Heart left ventricle (tissue), 13 donors: ENCODE data around the gene C2orf49.
A peak's percentile ranks its signal among the peaks of the same experiment; 100 is the strongest.

ENCODE experiments used
- CTCF ChIP-seq, 12 donors: fragments of 200-600 bp; sonication (generic) in 4 of 12; IDR thresholded peaks; one replicate each; pipeline versions ENCODE4 v1.5.0 to v1.8.0; 2018 to 2022; ENCODE audit warnings: antibody characterized with exemption in 12 of 12, mild to moderate bottlenecking in 5 of 12
- POLR2A ChIP-seq, 2 donors: fragments of 450-650 bp; IDR thresholded peaks; one replicate each; pipeline ENCODE4 v1.6.1; 2017; ENCODE audit warnings: antibody characterized with exemption in 2 of 2, mild to moderate bottlenecking in 2 of 2, moderate library complexity in 2 of 2
- donor health status: ischemic (EF 13 %, LVEDD 7.1; RV severe dilation, severe dysfunction).
- donor health status: DM: no; HTN: yes; CAD: no.
- donor health status: DM: no; HTN: no; CAD: no.
- donor health status: ischemic (EF 25% LVEDD 6.9; RV normal size, moderate dysfunction).
- donor health status: ischemic (EF 25% LVEDD 5.7; RV mildly dilated, moderate dysfunction).
- donor health status: ischemic (EF 35%, LVEDD 5.7; RV mildly dilated, moderate dysfunction).
- donor health status: nonischemic (EF 11% LVEDD 7.7; RV severe dilation, severe dysfunction).
- donor health status: DM: yes; HTN: yes; CAD: no.
- donor health status: PGD.
- donor health status: ischemic (EF 29% LVEDD 5.4; RV normal size, mild dysfunction).
- donor health status: nonischemic (EF 23%, LVEDD 6.1; RV moderate dilation, normal function).

GRCh38 chr2:105337122-105338019, at the start of gene C2orf49:
- TF ChIP-seq CTCF (IDR thresholded peaks at IDR 0.05) (no peak), POLR2A (IDR thresholded peaks at IDR 0.05) (peak in 1 of 2 donors; percentile 50)
